ENCODE measurements around the gene ADRB2.

DNA sequence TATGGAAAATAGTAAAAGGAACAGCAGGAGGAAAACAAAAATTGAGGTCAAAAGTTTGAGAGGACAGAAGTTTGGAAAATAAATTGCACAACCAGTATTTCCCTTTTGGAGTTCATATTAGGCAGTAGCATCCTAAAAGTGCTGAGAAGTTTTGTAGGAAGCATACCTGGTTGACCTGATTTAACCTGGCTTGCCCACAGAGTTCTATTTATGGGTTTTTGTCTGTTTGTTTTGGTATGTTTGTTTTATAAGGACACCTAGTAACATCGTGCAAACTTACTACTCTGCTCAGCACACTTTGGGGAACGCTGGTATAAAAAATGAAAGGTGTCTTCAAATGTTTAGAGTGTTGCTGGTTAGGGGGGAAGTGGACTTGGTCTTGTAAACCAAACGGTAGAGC, 15.1 kb downstream of the ADRB2 start:
- TF ChIP-seq, protein P1, sequence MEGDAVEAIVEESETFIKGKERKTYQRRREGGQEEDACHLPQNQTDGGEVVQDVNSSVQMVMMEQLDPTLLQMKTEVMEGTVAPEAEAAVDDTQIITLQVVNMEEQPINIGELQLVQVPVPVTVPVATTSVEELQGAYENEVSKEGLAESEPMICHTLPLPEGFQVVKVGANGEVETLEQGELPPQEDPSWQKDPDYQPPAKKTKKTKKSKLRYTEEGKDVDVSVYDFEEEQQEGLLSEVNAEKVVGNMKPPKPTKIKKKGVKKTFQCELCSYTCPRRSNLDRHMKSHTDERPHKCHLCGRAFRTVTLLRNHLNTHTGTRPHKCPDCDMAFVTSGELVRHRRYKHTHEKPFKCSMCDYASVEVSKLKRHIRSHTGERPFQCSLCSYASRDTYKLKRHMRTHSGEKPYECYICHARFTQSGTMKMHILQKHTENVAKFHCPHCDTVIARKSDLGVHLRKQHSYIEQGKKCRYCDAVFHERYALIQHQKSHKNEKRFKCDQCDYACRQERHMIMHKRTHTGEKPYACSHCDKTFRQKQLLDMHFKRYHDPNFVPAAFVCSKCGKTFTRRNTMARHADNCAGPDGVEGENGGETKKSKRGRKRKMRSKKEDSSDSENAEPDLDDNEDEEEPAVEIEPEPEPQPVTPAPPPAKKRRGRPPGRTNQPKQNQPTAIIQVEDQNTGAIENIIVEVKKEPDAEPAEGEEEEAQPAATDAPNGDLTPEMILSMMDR (IDR thresholded peaks at IDR 0.05): no peak
- no peak for TF ChIP-seq POLR2A (IDR thresholded peaks at IDR 0.05)
